Measurements from ENCODE around the gene PSME3IP1.

PSME3IP1 gene

DNA sequence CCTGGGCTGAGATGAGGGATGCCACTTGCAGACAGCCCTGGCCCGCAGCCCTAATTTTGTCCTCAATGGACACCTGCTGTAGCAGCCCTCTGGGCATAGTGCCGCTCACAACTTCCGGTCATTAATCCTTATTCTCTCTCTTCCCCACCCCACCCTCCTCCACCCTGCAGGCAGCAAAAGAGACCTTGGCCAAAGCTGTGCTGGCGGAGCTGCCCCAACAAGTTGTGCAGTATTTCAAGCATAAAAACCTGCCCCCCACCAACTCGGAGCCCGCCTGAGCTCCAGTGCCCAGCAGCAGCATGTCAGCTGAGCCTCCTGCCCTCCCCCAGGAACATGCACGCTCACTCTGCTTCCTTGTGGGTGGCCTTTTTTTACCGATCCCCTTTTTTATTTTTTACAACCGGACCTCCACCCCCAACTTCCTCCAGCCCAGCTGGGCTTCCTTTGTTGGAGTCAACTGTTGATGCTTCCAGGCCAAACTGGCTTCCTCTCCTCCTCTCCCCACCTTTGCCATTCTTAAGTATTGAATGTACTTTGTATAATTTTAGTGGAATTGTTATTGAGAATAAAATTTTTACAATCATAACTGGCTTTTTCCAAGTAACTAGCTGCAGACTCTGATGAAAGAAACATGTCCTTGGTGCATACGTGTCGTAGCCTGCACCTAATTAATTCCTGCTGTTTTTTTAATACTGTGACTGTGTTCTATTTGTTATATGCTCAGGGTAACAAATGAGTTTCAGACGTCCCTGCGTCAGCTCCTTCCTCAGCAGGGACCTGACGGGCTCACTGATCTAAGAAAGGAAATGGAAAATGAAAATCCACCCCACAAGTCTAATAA lies 38.2 kb downstream of the PSME3IP1 start:
- Mint-ChIP-seq H3K4me3 (peak overlapping the region in 1 of 3 experiments; percentile 55), H3K27me3 (ENCODE audit: low read depth) (peaks cover 1% of the 10 kb centered on the region), H3K36me3 (ENCODE audit: low read depth) (peaks cover 8% of the 10 kb centered on the region), H3K9me3 (no peaks in the 10 kb centered on the region), H3K27ac (peak overlapping the region; percentile 74 to 84 (median 81)), H3K4me1 (peaks cover 21% of the 10 kb centered on the region)
- TF ChIP-seq, protein P1, sequence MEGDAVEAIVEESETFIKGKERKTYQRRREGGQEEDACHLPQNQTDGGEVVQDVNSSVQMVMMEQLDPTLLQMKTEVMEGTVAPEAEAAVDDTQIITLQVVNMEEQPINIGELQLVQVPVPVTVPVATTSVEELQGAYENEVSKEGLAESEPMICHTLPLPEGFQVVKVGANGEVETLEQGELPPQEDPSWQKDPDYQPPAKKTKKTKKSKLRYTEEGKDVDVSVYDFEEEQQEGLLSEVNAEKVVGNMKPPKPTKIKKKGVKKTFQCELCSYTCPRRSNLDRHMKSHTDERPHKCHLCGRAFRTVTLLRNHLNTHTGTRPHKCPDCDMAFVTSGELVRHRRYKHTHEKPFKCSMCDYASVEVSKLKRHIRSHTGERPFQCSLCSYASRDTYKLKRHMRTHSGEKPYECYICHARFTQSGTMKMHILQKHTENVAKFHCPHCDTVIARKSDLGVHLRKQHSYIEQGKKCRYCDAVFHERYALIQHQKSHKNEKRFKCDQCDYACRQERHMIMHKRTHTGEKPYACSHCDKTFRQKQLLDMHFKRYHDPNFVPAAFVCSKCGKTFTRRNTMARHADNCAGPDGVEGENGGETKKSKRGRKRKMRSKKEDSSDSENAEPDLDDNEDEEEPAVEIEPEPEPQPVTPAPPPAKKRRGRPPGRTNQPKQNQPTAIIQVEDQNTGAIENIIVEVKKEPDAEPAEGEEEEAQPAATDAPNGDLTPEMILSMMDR (IDR thresholded peaks at IDR 0.05; ENCODE audit: unreplicated experiment in 3 of 3) = no peak

DNA sequence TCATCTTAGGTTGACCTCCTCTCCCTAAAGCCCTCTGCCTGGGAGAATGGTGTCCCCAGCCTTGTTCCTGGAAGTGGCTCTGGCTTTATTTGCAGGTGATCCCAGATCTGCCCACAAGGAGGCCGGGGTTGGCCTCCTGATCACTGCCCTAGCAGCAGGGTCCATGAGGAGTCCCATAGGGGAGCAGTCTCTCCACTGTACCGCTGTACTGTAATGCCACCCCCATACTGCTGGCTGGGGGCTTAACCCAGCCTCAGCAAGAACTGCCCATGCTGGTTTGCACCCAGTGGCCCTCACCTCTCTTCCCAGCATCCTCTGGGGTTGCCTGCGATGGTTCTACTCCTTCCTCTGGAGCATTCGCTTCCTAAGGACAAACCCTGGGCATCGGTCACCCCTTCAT lies 39.1 kb downstream of the PSME3IP1 start:
- TF ChIP-seq, protein P1 (IDR thresholded peaks at IDR 0.05; ENCODE audit: unreplicated experiment in 3 of 3) = peak in 1 of 3 experiments; percentile 13
- peak overlapping the region in 1 of 3 experiments; percentile 44 for H3K27ac Mint-ChIP-seq
- H3K4me1 Mint-ChIP-seq = peaks cover 30% of the 10 kb centered on the region
- H3K9me3 Mint-ChIP-seq = no peaks in the 10 kb centered on the region
- H3K36me3 Mint-ChIP-seq (ENCODE audit: low read depth) = no peaks in the 10 kb centered on the region
- no peak overlapping the region for H3K4me3 Mint-ChIP-seq
- H3K27me3 Mint-ChIP-seq (ENCODE audit: low read depth) = peaks cover 4% of the 10 kb centered on the region

DNA sequence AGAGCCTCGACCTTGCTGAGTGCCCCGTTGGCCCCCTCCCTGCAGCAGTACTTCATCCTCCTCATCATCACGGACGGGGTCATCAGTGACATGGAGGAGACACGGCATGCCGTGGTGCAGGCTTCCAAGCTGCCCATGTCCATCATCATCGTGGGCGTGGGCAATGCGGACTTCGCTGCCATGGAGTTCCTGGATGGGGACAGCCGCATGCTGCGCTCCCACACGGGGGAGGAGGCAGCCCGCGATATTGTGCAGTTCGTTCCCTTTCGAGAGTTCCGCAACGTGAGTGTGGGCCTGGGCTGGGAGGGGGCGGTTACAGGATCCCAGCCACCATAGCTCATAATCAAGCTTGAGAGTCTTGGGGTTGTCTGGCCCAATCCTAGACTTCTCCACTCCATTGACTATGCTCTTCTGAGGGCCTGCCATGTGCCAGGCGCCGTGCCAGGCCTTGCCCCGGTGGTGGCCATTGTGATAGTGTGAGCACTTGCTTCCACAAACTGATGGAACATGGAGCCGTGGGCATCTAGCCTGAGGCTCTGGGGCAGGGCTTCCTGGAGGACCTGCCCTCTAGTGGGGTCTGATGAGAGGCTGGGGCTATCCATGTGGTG lies 39.7 kb downstream of the PSME3IP1 start:
- no peaks in the 10 kb centered on the region for H3K36me3 Mint-ChIP-seq (ENCODE audit: low read depth)
- H3K27ac Mint-ChIP-seq = peak overlapping the region in 2 of 3 experiments; percentile 44 to 53
- TF ChIP-seq, protein P1 (IDR thresholded peaks at IDR 0.05; ENCODE audit: unreplicated experiment in 3 of 3) = no peak
- H3K4me3 Mint-ChIP-seq = no peak overlapping the region
- H3K4me1 Mint-ChIP-seq = peaks cover 31% of the 10 kb centered on the region
- no peaks in the 10 kb centered on the region for H3K9me3 Mint-ChIP-seq
- peaks cover 4% of the 10 kb centered on the region for H3K27me3 Mint-ChIP-seq (ENCODE audit: low read depth)

DNA sequence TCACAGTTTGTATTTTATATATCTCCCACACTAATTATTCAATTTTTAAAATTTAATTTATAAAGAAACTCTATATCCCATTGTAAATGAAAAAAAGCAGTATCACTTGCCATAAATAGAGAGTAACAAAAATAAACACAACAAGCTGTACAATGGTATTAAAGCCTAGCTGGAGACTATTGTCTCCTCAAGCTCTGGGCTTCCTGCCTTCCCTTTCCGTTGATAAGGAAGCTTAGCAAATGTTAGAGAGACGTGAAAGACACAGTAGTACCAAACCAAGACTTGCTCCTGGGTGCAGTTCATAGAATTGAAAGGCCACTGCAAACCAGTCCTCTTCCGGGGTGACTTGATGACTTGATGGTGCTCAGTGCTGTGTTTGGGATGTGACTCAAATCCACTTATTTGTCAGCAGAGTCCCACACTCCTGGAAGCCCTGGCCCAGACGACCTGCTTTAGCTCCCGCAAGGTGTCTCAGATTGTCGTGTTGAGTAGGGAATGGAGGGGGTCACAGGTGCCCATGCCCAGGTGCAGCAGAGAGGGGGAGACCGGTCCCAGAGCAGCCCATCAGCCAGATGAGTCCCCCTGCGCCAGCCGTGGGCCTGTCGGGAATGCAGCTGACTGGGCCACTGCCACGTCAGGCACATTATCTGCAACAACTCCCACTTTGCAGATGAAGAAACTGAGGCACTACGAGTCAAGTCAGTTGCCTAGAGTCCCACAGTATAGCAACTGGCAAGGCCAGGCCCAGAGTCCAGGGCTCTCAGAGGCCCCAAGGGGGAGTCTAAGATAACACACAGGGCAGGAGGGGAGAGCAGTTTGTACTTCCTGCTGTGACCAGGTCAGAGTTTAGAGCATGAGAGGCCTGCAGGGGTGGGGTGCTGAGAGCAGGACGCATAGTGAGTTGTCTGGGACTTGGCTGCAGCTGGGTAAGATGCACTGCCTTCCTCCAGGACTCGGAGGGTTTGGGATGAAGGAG lies 40.5 kb downstream of the PSME3IP1 start:
- Mint-ChIP-seq H3K4me1 (peaks cover 31% of the 10 kb centered on the region), H3K27me3 (ENCODE audit: low read depth) (peaks cover 4% of the 10 kb centered on the region), H3K27ac (peak overlapping the region in 2 of 3 experiments; percentile 53 to 77), H3K4me3 (no peak overlapping the region), H3K9me3 (no peaks in the 10 kb centered on the region), H3K36me3 (ENCODE audit: low read depth) (no peaks in the 10 kb centered on the region)
- TF ChIP-seq, protein P1 (IDR thresholded peaks at IDR 0.05; ENCODE audit: unreplicated experiment in 3 of 3) = no peak

DNA sequence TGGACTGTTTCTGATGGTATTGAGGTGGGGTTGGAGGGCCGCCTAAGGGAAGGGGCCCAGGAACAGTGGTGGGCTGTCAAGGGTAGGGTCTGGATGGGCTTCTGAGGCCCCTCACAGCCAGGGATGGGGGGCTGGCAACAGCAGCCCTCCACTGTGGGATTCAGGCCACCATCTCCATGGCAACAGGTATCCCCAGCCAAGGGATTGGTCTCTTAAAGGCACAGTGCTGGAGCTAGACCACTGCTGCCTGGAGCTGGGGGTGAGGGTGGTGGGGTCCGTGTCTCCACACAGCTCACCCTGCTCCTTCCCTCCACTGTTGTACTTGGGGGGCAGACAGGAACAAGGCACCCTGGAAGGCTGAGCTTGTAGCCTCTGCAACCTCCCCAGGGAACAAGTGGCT lies 41.8 kb downstream of the PSME3IP1 start:
- Mint-ChIP-seq H3K9me3 (no peaks in the 10 kb centered on the region), H3K27ac (no peak overlapping the region), H3K27me3 (ENCODE audit: low read depth) (peaks cover 4% of the 10 kb centered on the region), H3K36me3 (ENCODE audit: low read depth) (no peaks in the 10 kb centered on the region), H3K4me1 (peaks cover 39% of the 10 kb centered on the region), H3K4me3 (no peak overlapping the region)
- TF ChIP-seq, protein P1 (IDR thresholded peaks at IDR 0.05; ENCODE audit: unreplicated experiment in 3 of 3) = no peak

All from nephron (organoid).